Measurements from ENCODE around the gene GOLGA8M.
"Not testable (repeated sequence)": the region's sequence is repeated elsewhere in the genome, so short reads cannot be mapped to it uniquely, and the experiment has no call there.

GOLGA8M gene

GRCh38 chr15:28702427-28702826 lies 9.8 kb downstream of the GOLGA8M start:
- DNase-seq (ENCODE audit: low spot score); in situ Hi-C loops (cut with MboI; ENCODE audit: low pct_unique_long_range_greater_than_20kb, low sequenced_read_pairs, unreplicated experiment): not testable (repeated sequence)

GRCh38 chr15:28694006-28694751 lies 18.0 kb downstream of the GOLGA8M start:
- in situ Hi-C loops (cut with MboI; ENCODE audit: low pct_unique_long_range_greater_than_20kb, low sequenced_read_pairs, unreplicated experiment); DNase-seq (ENCODE audit: low spot score): not testable (repeated sequence)

GRCh38 chr15:28693021-28693420 lies 19.2 kb downstream of the GOLGA8M start:
- in situ Hi-C loops (cut with MboI; ENCODE audit: low pct_unique_long_range_greater_than_20kb, low sequenced_read_pairs, unreplicated experiment); DNase-seq (ENCODE audit: low spot score): not testable (repeated sequence)

- in situ Hi-C loops (cut with MboI; ENCODE audit: low pct_unique_long_range_greater_than_20kb, low sequenced_read_pairs, unreplicated experiment); DNase-seq (ENCODE audit: low spot score): not testable (repeated sequence)
Measured at GRCh38 chr15:28673533-28673932, 38.7 kb downstream of the GOLGA8M start.

- in situ Hi-C loops (cut with MboI; ENCODE audit: low pct_unique_long_range_greater_than_20kb, low sequenced_read_pairs, unreplicated experiment); DNase-seq (ENCODE audit: low spot score): not testable (repeated sequence)
Measured at GRCh38 chr15:28672122-28672521, 40.1 kb downstream of the GOLGA8M start.

GRCh38 chr15:28666402-28666801 lies 45.8 kb downstream of the GOLGA8M start:
- DNase-seq (ENCODE audit: low spot score); in situ Hi-C loops (cut with MboI; ENCODE audit: low pct_unique_long_range_greater_than_20kb, low sequenced_read_pairs, unreplicated experiment): not testable (repeated sequence)

GRCh38 chr15:28664575-28664974 lies 47.6 kb downstream of the GOLGA8M start:
- in situ Hi-C loops (cut with MboI; ENCODE audit: low pct_unique_long_range_greater_than_20kb, low sequenced_read_pairs, unreplicated experiment); DNase-seq (ENCODE audit: low spot score): not testable (repeated sequence)

- in situ Hi-C loops (cut with MboI; ENCODE audit: low pct_unique_long_range_greater_than_20kb, low sequenced_read_pairs, unreplicated experiment); DNase-seq (ENCODE audit: low spot score): not testable (repeated sequence)
Measured at GRCh38 chr15:28663717-28664116, 48.5 kb downstream of the GOLGA8M start.

GRCh38 chr15:28660750-28661149 lies 51.5 kb downstream of the GOLGA8M start:
- in situ Hi-C loops (cut with MboI; ENCODE audit: low pct_unique_long_range_greater_than_20kb, low sequenced_read_pairs, unreplicated experiment); DNase-seq (ENCODE audit: low spot score): not testable (repeated sequence)

GRCh38 chr15:28656018-28656360 lies 56.2 kb downstream of the GOLGA8M start:
- in situ Hi-C loops (cut with MboI; ENCODE audit: low pct_unique_long_range_greater_than_20kb, low sequenced_read_pairs, unreplicated experiment); DNase-seq (ENCODE audit: low spot score): not testable (repeated sequence)

- in situ Hi-C loops (cut with MboI; ENCODE audit: low pct_unique_long_range_greater_than_20kb, low sequenced_read_pairs, unreplicated experiment); DNase-seq (ENCODE audit: low spot score): not testable (repeated sequence)
Measured at GRCh38 chr15:28655329-28656017, 56.7 kb downstream of the GOLGA8M start.

- DNase-seq (ENCODE audit: low spot score); in situ Hi-C loops (cut with MboI; ENCODE audit: low pct_unique_long_range_greater_than_20kb, low sequenced_read_pairs, unreplicated experiment): not testable (repeated sequence)
Measured at GRCh38 chr15:28654194-28654593, 58.0 kb downstream of the GOLGA8M start.

- DNase-seq (ENCODE audit: low spot score); in situ Hi-C loops (cut with MboI; ENCODE audit: low pct_unique_long_range_greater_than_20kb, low sequenced_read_pairs, unreplicated experiment): not testable (repeated sequence)
Measured at GRCh38 chr15:28652538-28652937, 59.7 kb downstream of the GOLGA8M start.
